H1 (cell line): Measurements from ENCODE around the gene DHX9. TPM values are rescaled to one million over a fixed set of nuclear protein-coding genes. Genes with fewer than 3 reads are reported as not detected.

Experiments
- CBX8 ChIP-seq: fragments of 300-800, 300-1000 bp; sonication (generic); IDR thresholded peaks from 2 replicates; pipeline ENCODE4 v1.7.1; 2016; ENCODE audit warnings: low read depth, low read length, borderline replicate concordance
- CHD7 ChIP-seq: fragments of 300-600 bp; sonication (generic); IDR thresholded peaks from 2 replicates; pipeline ENCODE4 v1.7.1; 2012; ENCODE audit warnings: low read length, moderate library complexity, mild to moderate bottlenecking, inconsistent platforms; ENCODE audit not compliant: insufficient replicate concordance
- FOSL1 ChIP-seq: IDR thresholded peaks from 2 replicates; pipeline ENCODE4 v1.6.1; 2011; ENCODE audit warnings: mild to moderate bottlenecking, low read depth, low read length, moderate library complexity; ENCODE audit not compliant: insufficient read depth
- JUN ChIP-seq: IDR thresholded peaks from 2 replicates; pipeline ENCODE4 v1.6.1; 2011; ENCODE audit warnings: low read depth, mild to moderate bottlenecking, improper control_type of control experiment, low read length
- KDM1A ChIP-seq: fragments of 200-600, 300-600 bp; sonication (generic); IDR thresholded peaks from 2 replicates; pipeline ENCODE4 v1.7.1; 2016; ENCODE audit warnings: mild to moderate bottlenecking, low read length, borderline replicate concordance
- MAX ChIP-seq: IDR thresholded peaks from 2 replicates; pipeline ENCODE4 v1.6.1; 2012; ENCODE audit warnings: inconsistent platforms
- RAD21 ChIP-seq, 2 experiments: IDR thresholded peaks in 1 of 2; conservative IDR thresholded peaks in 1 of 2; 2 replicates each; pipeline ENCODE4 v1.6.1; 2011; ENCODE audit warnings: low read depth in 2 of 2, low read length in 2 of 2, improper control_type of control experiment in 1 of 2, inconsistent platforms in 1 of 2, mild to moderate bottlenecking in 1 of 2, moderate library complexity in 1 of 2
- RXRA ChIP-seq: IDR thresholded peaks from 2 replicates; pipeline ENCODE4 v1.6.1; 2011; ENCODE audit warnings: low read depth, mild to moderate bottlenecking, low read length, moderate library complexity; ENCODE audit not compliant: insufficient read depth
- SP1 ChIP-seq: IDR thresholded peaks from 2 replicates; pipeline ENCODE4 v1.6.1; 2011; ENCODE audit warnings: low read depth, low read length
- ZNF274 ChIP-seq: IDR thresholded peaks from 2 replicates; pipeline ENCODE4 v1.7.0; 2012; ENCODE audit warnings: low read length, borderline replicate concordance; ENCODE audit errors: extremely low read depth
- polyA plus RNA-seq, 7 experiments: library from polyadenylated mRNA; depleted of rRNA in 3 of 7; stranded (reverse) in 5 of 7; unstranded in 2 of 7; fragments of >200 nt in 5 of 7; fragments of 200-250 nt in 2 of 7; gene quantifications; 1 replicate in 5 of 7; 2 replicates in 1 of 7; 4 replicates in 1 of 7; pipeline versions ENCODE4 v1.2.1 to v1.2.3, GENCODE V29; 2011 to 2013; ENCODE audit warnings: missing spikeins in 2 of 7, mixed read lengths in 2 of 7
- total RNA-seq: library from RNA; stranded (reverse); fragmentation: NEBNext Ultra II Directional; extraction: Animal tissue kit (Norgen Biotek cat#: 25700); gene quantifications from 2 replicates; pipeline ENCODE4 v1.2.1, GENCODE V29; 2021

DHX9 gene
- total and polyA plus RNA-seq, 2 of the 8 experiments (the other 6 are each of a cell fraction or from before 2014, with no cell fraction given) = 153 to 333 TPM

- TF ChIP-seq CHD7 = no peak
- no peak for TF ChIP-seq RAD21 (IDR thresholded peaks at IDR 0.05 in 1 of 2, conservative IDR thresholded peaks at IDR 0.05 in 1 of 2; ENCODE audit: low read depth in 2 of 2, low read length in 2 of 2)
- TF ChIP-seq JUN = no peak
- TF ChIP-seq SP1 = no peak
- TF ChIP-seq ZNF274 = no peak
- TF ChIP-seq CBX8 = no peak
- TF ChIP-seq FOSL1 = no peak
- no peak for TF ChIP-seq MAX
- no peak for TF ChIP-seq KDM1A
- no peak for TF ChIP-seq RXRA
Measured at GRCh38 chr1:182855911-182856310, 16.8 kb downstream of the DHX9 start (continued).
